GM18951 (cell line): ENCODE data around the gene ZFYVE28.

Experiments used
- POLR2A ChIP-seq: IDR thresholded peaks from 4 replicates; pipeline ENCODE4 v1.6.1; 2011; ENCODE audit warnings: mild to moderate bottlenecking; ENCODE audit not compliant: insufficient read length, insufficient read depth; ENCODE audit errors: extremely low read depth
- in situ Hi-C: fragments of 300-500 bp; cut with MboI; formaldehyde crosslinking; loops from one replicate; pipeline ENCODE4 v1.12.0; 2022; ENCODE audit warnings: low sequenced_read_pairs, mixed read lengths, inconsistent platforms; ENCODE audit not compliant: unreplicated experiment

Gene ZFYVE28

DNA sequence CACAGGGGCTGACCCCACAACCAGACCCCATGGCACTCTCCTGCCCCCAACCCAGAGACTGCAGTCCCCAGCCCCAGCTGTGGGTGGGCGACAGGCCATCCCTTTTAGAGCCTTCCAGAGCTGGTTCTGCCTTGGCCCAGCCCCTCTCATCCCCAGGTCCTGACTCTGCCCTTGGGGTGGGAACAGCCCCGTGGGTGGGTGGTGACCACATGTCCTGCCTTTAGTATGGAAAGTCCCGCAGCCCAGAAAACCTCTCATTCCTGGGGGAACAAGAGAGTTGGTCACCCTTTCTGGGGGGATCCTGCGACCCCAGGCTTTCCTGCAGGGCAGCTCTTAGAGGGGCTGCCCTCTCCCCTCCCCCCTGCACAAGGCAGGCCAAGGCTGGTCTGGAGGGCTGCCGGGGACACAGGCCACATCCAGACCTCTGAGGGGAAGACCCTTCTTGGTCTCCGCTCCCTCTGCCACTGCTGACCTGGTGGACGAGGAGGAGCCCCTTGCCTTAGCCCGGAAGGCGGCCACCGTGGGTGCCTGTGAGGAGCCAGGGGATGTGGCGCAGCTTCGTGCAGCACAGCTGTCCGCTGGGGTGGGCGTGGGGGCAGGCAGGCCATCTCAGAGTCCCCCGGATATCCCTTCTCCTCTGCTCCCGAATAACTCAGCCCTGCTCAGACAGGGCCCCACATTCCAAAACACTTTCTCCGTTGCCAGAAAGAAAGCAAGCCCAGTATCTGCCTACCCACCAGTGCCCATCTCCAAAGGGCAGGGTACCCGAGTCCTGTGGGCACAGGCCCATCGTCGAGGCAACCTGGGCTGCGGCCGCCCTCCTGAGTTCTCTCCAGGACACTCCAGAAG, 149.9 kb downstream of the ZFYVE28 start:
- no peak for TF ChIP-seq POLR2A
- in situ Hi-C loops = no loop called here

GRCh38 chr4:2267841-2268240, 150.6 kb downstream of the ZFYVE28 start:
- in situ Hi-C loops = no loop called here
- no peak for TF ChIP-seq POLR2A

DNA sequence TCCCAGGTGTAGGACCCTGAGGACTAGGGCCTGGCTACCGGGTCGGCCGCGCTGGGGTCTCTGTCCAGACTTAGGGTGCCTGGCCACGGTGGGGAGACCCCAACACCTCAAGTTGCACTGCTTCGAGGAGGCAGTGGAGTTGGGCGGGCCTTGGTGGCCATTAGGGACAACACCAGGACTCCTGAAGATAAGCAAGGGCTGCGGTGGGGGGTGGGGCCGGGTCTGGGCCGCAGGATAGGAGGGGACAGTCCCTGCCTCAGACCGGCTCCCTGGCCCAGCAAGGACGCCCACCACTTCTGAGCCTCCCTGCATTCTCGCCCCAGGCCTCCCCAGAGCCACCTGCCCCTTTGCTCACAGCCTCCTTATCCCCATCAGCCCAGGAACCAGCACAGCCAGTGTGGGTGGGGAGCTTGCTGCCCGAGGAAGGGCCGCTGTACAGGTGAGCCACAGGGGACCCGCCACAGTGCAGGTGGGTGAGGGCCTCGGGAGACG, 151.1 kb downstream of the ZFYVE28 start:
- TF ChIP-seq POLR2A = no peak
- in situ Hi-C loops = no loop called here

GRCh38 chr4:2266821-2267220, 151.6 kb downstream of the ZFYVE28 start:
- in situ Hi-C loops = no loop called here
- no peak for TF ChIP-seq POLR2A

- TF ChIP-seq POLR2A = no peak
- in situ Hi-C loops = no loop called here
Observed at GRCh38 chr4:2266181-2266580, 152.3 kb downstream of the ZFYVE28 start.

- in situ Hi-C loops = no loop called here
- TF ChIP-seq POLR2A = no peak
Observed at GRCh38 chr4:2265113-2266110, 153.0 kb downstream of the ZFYVE28 start.

GRCh38 chr4:2264481-2265041, 153.9 kb downstream of the ZFYVE28 start:
- TF ChIP-seq POLR2A = no peak
- in situ Hi-C loops = no loop called here

DNA sequence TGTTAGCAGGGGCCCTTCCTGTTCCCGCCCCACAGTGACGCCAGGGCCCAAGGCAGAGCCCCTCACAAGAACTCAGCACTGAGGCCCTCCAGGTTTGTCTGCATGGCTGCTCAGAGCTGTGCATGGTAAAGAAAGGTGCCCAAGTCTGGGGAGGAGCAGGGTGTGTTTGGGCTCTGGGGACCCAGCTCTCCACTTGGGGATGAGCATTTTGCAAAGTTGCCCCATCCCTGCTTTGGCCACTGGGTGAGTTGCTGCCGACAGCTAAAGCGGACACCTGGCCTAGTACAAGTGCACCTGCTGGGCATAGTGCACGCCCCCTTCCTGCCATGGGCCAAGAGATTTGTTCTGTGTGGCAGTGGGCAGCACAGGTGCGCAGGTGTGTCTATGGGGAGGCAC, 154.5 kb downstream of the ZFYVE28 start:
- in situ Hi-C loops = no loop called here
- TF ChIP-seq POLR2A = no peak

- in situ Hi-C loops = no loop called here
- no peak for TF ChIP-seq POLR2A
Observed at GRCh38 chr4:2262944-2263250, 155.5 kb downstream of the ZFYVE28 start.

GRCh38 chr4:2262145-2262943, 156.1 kb downstream of the ZFYVE28 start:
- peak; percentile 95 for TF ChIP-seq POLR2A
- in situ Hi-C loops = no loop called here

DNA sequence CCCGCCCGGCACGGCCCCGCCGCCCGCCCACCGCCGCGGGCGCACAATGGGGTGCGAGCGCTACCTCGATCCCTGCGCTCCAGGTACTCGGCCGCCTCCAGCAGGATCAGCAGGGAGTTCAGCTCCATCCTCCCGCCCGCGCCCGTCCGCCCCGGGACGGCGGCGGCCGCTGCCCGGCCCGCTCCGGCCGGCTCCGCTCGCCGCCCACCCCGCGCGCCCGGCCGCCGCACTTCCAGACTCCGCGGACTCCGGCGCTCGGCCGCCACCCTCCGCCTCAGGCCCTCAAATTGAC, 156.6 kb downstream of the ZFYVE28 start, which contains the start of gene MXD4:
TSS of gene MXD4 (minus strand) at position 257 of the 292 bp plus-strand sequence. CDS start at position 128, 129 bp downstream.
- TF ChIP-seq POLR2A = no peak
- in situ Hi-C loops = no loop called here

- TF ChIP-seq POLR2A = no peak
- in situ Hi-C loops = no loop called here
Observed at GRCh38 chr4:2261110-2261852, 157.2 kb downstream of the ZFYVE28 start.
